GM23338 (cell line): Measurements from ENCODE around the gene ANKRD49. TPM values are rescaled to one million over a fixed set of nuclear protein-coding genes. Genes with fewer than 3 reads are reported as not detected.

Source experiments
- ATAC-seq: fragments of 200-7000 bp; cut with Tn5 transposase; 3 replicates; pipeline ENCODE4 v1.9.1; 2020
- DNase-seq: peaks from one replicate; pipeline ENCODE4 v3.0.0-alpha.2; 2015; ENCODE audit warnings: low spot score
- H2AFZ ChIP-seq: fragments of 200-600 bp; sonication (generic); 2 replicates; pipeline ENCODE4 v1.8.0; 2016; ENCODE audit warnings: antibody characterized with exemption, mild to moderate bottlenecking, moderate library complexity
- H3F3A ChIP-seq: fragments of 200-600 bp; sonication (generic); replicated peaks from 2 replicates; pipeline ENCODE4 v1.8.0; 2017; ENCODE audit warnings: antibody characterized with exemption, mixed run types, low read depth
- H3K27ac ChIP-seq: fragments of 200-600 bp; sonication (generic); 2 replicates; pipeline ENCODE4 v1.6.1; 2016; ENCODE audit warnings: low read depth
- H3K27me3 ChIP-seq: fragments of 200-600 bp; sonication (generic); 2 replicates; pipeline ENCODE4 v1.8.0; 2016; ENCODE audit warnings: mild to moderate bottlenecking, mixed run types, moderate library complexity; ENCODE audit not compliant: insufficient read depth
- H3K36me3 ChIP-seq: fragments of 200-600 bp; sonication (generic); 2 replicates; pipeline ENCODE4 v1.8.0; 2016; ENCODE audit warnings: mild to moderate bottlenecking; ENCODE audit not compliant: insufficient read depth
- H3K4me1 ChIP-seq: fragments of 200-600 bp; sonication (generic); 2 replicates; pipeline ENCODE4 v1.8.0; 2016; ENCODE audit warnings: mild to moderate bottlenecking, moderate library complexity; ENCODE audit not compliant: insufficient read depth
- H3K4me2 ChIP-seq: fragments of 200-600 bp; sonication (generic); 2 replicates; pipeline ENCODE4 v1.7.1; 2017; ENCODE audit warnings: mixed run types
- H3K4me3 ChIP-seq: fragments of 200-600 bp; sonication (generic); 2 replicates; pipeline ENCODE4 v1.6.1; 2016; ENCODE audit warnings: mixed run types
- H3K79me2 ChIP-seq: fragments of 200-600 bp; sonication (generic); replicated peaks from 2 replicates; pipeline ENCODE4 v1.8.0; 2017; ENCODE audit warnings: mild to moderate bottlenecking; ENCODE audit not compliant: insufficient read depth
- H3K9me2 ChIP-seq: fragments of 200-600 bp; sonication (generic); 2 replicates; pipeline ENCODE4 v1.8.0; 2017; ENCODE audit not compliant: insufficient read depth
- H4K20me1 ChIP-seq: fragments of 200-600 bp; sonication (generic); replicated peaks from 2 replicates; pipeline ENCODE4 v1.8.0; 2017; ENCODE audit warnings: mild to moderate bottlenecking; ENCODE audit not compliant: insufficient read depth
- H3K27ac Mint-ChIP-seq: 2 replicates; pipeline ENCODE4 v1.8.0; 2020; ENCODE audit warnings: inconsistent platforms, mild to moderate bottlenecking, moderate library complexity, mixed read lengths
- H3K27me3 Mint-ChIP-seq: 3 replicates; pipeline ENCODE4 v1.8.0; 2022; ENCODE audit warnings: low read depth, mild to moderate bottlenecking, moderate library complexity, mixed read lengths, inconsistent platforms; ENCODE audit not compliant: insufficient read depth, poor library complexity
- H3K36me3 Mint-ChIP-seq: 3 replicates; pipeline ENCODE4 v1.8.0; 2021; ENCODE audit warnings: low read depth, mild to moderate bottlenecking, inconsistent platforms, moderate library complexity, mixed read lengths
- H3K4me1 Mint-ChIP-seq: 3 replicates; pipeline ENCODE4 v1.8.0; 2020; ENCODE audit warnings: mild to moderate bottlenecking, inconsistent platforms, mixed read lengths
- H3K4me3 Mint-ChIP-seq: 3 replicates; pipeline ENCODE4 v1.8.0; 2021; ENCODE audit warnings: moderate library complexity, mild to moderate bottlenecking, inconsistent platforms, mixed read lengths
- H3K9me3 Mint-ChIP-seq: 3 replicates; pipeline ENCODE4 v1.8.0; 2020; ENCODE audit warnings: moderate library complexity, mild to moderate bottlenecking, inconsistent platforms, mixed read lengths
- CREB1 ChIP-seq: fragments of 250-450 bp; sonication (Bioruptor Pico); IDR thresholded peaks from 2 replicates; pipeline ENCODE4 v1.5.0; 2020; ENCODE audit warnings: low read depth, mild to moderate bottlenecking, moderate library complexity
- EZH2 ChIP-seq: fragments of 200-600 bp; sonication (generic); IDR thresholded peaks from one replicate; pipeline ENCODE4 v1.8.0; 2017; ENCODE audit warnings: antibody characterized with exemption, mild to moderate bottlenecking, low read depth; ENCODE audit not compliant: unreplicated experiment
- EZH2phosphoT487 ChIP-seq: fragments of 200-600 bp; sonication (generic); IDR thresholded peaks from one replicate; pipeline ENCODE4 v1.8.1; 2018; ENCODE audit warnings: antibody characterized with exemption; ENCODE audit not compliant: unreplicated experiment
- JUNB ChIP-seq: IDR thresholded peaks from one replicate; pipeline ENCODE4 v1.6.1; 2016; ENCODE audit warnings: antibody characterized with exemption; ENCODE audit not compliant: unreplicated experiment
- NANOG ChIP-seq: IDR thresholded peaks from 2 replicates; pipeline ENCODE4 v1.6.1; 2016; ENCODE audit warnings: antibody characterized with exemption, borderline replicate concordance
- POLR2AphosphoS5 ChIP-seq: IDR thresholded peaks from 2 replicates; pipeline ENCODE4 v1.6.1; 2016; ENCODE audit warnings: antibody characterized with exemption, low read depth
- STAT1 ChIP-seq: IDR thresholded peaks from one replicate; pipeline ENCODE4 v1.6.1; 2016; ENCODE audit warnings: antibody characterized with exemption; ENCODE audit not compliant: unreplicated experiment
- ZNF114 ChIP-seq: fragments of 250-450 bp; sonication (Bioruptor Pico); IDR thresholded peaks from 2 replicates; pipeline ENCODE4 v1.5.0; 2020; ENCODE audit warnings: mild to moderate bottlenecking, moderate library complexity
- ZNF331 ChIP-seq: fragments of 250-450 bp; sonication (Bioruptor Pico); IDR thresholded peaks from 2 replicates; pipeline ENCODE4 v1.5.0; 2020; ENCODE audit warnings: low read depth, mild to moderate bottlenecking, moderate library complexity
- polyA plus RNA-seq: library from polyadenylated mRNA; unstranded; fragments of >200 nt; fragmentation: Nextera tagmentation; extraction: Ambion mirVana; gene quantifications from 2 replicates; pipeline ENCODE4 v1.2.1, GENCODE V29; 2016
- total RNA-seq: library from RNA; depleted of rRNA; stranded (reverse); fragments of >200 nt; shearing (Covaris generic); gene quantifications from 2 replicates; pipeline ENCODE4 v1.2.3, GENCODE V29; 2014
- TF ChIP-seq, protein P1 (sequence below), 2 experiments: fragments of 200-600 bp in 1 of 2; sonication (generic) in 1 of 2; conservative IDR thresholded peaks; 2 replicates each; pipeline versions ENCODE4 v1.5.1 to v1.6.1; 2016 to 2017; ENCODE audit warnings: antibody characterized with exemption in 2 of 2, low read depth in 2 of 2, mild to moderate bottlenecking in 2 of 2, moderate library complexity in 1 of 2
- TF ChIP-seq, protein P2 (sequence below): IDR thresholded peaks from one replicate; pipeline ENCODE4 v1.6.1; 2018; ENCODE audit warnings: antibody characterized with exemption; ENCODE audit not compliant: unreplicated experiment
- TF ChIP-seq, protein P3 (sequence below): IDR thresholded peaks from 2 replicates; pipeline ENCODE4 v1.6.1; 2016; ENCODE audit warnings: antibody characterized with exemption

Gene ANKRD49
- total and polyA plus RNA-seq, 2 experiments from 2014 or later, result 16.0 to 35.2 TPM

DNA sequence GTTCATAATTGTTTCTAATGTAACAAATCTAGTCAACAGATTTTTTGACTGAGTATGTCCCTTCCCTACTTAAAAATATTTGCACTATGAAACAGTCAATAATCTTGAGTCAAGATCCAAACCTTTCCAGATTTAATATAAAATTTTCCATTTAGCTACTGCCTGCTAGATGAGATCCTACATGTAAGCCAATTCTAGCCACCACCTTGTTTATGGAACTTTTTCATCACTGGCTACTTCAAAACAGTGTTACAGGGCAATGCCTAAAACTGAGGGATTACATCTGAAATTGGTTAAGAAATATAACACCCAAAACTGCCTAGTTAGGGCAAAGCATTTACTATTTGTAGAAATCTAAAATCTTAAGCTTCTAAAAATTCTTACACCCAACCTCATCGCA is 39.4 kb downstream of the ANKRD49 start:
- Mint-ChIP-seq H3K27ac (no peak overlapping the region), H3K4me1 (no peaks in the 10 kb centered on the region), H3K9me3 (no peaks in the 10 kb centered on the region), H3K27me3 (no peaks in the 10 kb centered on the region), H3K36me3 (no peaks in the 10 kb centered on the region), H3K4me3 (no peak overlapping the region)
- no peak for ATAC-seq
- TF ChIP-seq, protein P1, sequence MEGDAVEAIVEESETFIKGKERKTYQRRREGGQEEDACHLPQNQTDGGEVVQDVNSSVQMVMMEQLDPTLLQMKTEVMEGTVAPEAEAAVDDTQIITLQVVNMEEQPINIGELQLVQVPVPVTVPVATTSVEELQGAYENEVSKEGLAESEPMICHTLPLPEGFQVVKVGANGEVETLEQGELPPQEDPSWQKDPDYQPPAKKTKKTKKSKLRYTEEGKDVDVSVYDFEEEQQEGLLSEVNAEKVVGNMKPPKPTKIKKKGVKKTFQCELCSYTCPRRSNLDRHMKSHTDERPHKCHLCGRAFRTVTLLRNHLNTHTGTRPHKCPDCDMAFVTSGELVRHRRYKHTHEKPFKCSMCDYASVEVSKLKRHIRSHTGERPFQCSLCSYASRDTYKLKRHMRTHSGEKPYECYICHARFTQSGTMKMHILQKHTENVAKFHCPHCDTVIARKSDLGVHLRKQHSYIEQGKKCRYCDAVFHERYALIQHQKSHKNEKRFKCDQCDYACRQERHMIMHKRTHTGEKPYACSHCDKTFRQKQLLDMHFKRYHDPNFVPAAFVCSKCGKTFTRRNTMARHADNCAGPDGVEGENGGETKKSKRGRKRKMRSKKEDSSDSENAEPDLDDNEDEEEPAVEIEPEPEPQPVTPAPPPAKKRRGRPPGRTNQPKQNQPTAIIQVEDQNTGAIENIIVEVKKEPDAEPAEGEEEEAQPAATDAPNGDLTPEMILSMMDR (conservative IDR thresholded peaks at IDR 0.05; ENCODE audit: low read depth in 2 of 2), result no peak
- TF ChIP-seq EZH2, result no peak
- TF ChIP-seq, protein P2, sequence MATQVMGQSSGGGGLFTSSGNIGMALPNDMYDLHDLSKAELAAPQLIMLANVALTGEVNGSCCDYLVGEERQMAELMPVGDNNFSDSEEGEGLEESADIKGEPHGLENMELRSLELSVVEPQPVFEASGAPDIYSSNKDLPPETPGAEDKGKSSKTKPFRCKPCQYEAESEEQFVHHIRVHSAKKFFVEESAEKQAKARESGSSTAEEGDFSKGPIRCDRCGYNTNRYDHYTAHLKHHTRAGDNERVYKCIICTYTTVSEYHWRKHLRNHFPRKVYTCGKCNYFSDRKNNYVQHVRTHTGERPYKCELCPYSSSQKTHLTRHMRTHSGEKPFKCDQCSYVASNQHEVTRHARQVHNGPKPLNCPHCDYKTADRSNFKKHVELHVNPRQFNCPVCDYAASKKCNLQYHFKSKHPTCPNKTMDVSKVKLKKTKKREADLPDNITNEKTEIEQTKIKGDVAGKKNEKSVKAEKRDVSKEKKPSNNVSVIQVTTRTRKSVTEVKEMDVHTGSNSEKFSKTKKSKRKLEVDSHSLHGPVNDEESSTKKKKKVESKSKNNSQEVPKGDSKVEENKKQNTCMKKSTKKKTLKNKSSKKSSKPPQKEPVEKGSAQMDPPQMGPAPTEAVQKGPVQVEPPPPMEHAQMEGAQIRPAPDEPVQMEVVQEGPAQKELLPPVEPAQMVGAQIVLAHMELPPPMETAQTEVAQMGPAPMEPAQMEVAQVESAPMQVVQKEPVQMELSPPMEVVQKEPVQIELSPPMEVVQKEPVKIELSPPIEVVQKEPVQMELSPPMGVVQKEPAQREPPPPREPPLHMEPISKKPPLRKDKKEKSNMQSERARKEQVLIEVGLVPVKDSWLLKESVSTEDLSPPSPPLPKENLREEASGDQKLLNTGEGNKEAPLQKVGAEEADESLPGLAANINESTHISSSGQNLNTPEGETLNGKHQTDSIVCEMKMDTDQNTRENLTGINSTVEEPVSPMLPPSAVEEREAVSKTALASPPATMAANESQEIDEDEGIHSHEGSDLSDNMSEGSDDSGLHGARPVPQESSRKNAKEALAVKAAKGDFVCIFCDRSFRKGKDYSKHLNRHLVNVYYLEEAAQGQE, result no peak
- no peak for TF ChIP-seq ZNF114
- TF ChIP-seq, protein P3, sequence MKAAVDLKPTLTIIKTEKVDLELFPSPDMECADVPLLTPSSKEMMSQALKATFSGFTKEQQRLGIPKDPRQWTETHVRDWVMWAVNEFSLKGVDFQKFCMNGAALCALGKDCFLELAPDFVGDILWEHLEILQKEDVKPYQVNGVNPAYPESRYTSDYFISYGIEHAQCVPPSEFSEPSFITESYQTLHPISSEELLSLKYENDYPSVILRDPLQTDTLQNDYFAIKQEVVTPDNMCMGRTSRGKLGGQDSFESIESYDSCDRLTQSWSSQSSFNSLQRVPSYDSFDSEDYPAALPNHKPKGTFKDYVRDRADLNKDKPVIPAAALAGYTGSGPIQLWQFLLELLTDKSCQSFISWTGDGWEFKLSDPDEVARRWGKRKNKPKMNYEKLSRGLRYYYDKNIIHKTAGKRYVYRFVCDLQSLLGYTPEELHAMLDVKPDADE, result no peak
- no peak for TF ChIP-seq CREB1 (CRISPR knock-in tag)
- TF ChIP-seq STAT1, result no peak
- no peak for TF ChIP-seq POLR2AphosphoS5
- TF ChIP-seq JUNB, result no peak
- TF ChIP-seq EZH2phosphoT487, result no peak
- no peak for TF ChIP-seq NANOG
- TF ChIP-seq ZNF331 (CRISPR knock-in tag), result no peak
- Histone ChIP-seq H3K4me3 (no peak overlapping the region), H4K20me1 (no peaks in the 10 kb centered on the region), H3K27ac (no peak overlapping the region), H3K4me1 (no peaks in the 10 kb centered on the region), H3K9me2 (no peaks in the 10 kb centered on the region), H3F3A (no peaks in the 10 kb centered on the region), H3K4me2 (no peak overlapping the region), H3K36me3 (no peaks in the 10 kb centered on the region), H3K79me2 (no peaks in the 10 kb centered on the region), H2AFZ (0 out of 2 replicates have a peak overlapping the region, but pooled peaks have one; percentile 9), H3K27me3 (no peaks in the 10 kb centered on the region)
- no peak for DNase-seq
